ENCODE results near the gene PCDH9. TPM values are rescaled to one million over a fixed set of nuclear protein-coding genes. Genes with fewer than 3 reads are reported as not detected.

PCDH9 gene
- total and polyA plus RNA-seq, 2 of the 13 experiments (the other 11 are each of a cell fraction or from before 2014, with no cell fraction given): 0.09 TPM; not detected in 1

DNA sequence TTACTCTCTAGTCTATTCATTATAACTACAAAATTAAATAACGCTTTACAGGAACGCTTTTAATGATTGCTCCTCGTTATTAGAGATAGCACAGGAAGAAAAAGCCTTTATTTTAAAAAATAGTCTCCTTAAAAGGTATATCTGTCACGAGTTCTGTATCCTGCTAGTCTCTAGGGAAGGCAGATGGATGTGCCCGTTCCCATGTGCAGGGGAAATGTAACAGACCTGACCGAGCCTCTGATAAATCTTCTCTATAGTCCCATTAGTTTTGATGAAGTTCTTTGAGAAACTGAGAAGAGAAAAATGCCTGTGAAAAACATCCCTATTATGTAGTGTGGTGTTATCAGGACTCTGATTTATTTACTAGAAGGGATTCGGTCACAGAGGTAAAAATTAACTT, 226.4 kb downstream of the PCDH9 start (continued):
- TF ChIP-seq, protein P1, sequence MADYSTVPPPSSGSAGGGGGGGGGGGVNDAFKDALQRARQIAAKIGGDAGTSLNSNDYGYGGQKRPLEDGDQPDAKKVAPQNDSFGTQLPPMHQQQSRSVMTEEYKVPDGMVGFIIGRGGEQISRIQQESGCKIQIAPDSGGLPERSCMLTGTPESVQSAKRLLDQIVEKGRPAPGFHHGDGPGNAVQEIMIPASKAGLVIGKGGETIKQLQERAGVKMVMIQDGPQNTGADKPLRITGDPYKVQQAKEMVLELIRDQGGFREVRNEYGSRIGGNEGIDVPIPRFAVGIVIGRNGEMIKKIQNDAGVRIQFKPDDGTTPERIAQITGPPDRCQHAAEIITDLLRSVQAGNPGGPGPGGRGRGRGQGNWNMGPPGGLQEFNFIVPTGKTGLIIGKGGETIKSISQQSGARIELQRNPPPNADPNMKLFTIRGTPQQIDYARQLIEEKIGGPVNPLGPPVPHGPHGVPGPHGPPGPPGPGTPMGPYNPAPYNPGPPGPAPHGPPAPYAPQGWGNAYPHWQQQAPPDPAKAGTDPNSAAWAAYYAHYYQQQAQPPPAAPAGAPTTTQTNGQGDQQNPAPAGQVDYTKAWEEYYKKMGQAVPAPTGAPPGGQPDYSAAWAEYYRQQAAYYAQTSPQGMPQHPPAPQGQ (CRISPR knock-in tag; IDR thresholded peaks at IDR 0.05; ENCODE audit: borderline replicate concordance): no peak

- intact Hi-C loops (cut with micrococcal nuclease; ENCODE audit: unreplicated experiment): no loop called here
- CTCF ChIA-PET (ENCODE audit: low intra/inter-chr PET ratio, low total read pairs): no interaction called here
- no peaks in the 10 kb centered on the region for H3K4me1 ChIP-seq (ENCODE audit: insufficient read depth, low read length)
- TF ChIP-seq ZKSCAN1 (IDR thresholded peaks at IDR 0.05; ENCODE audit: low read length): no peak
- TF ChIP-seq, protein P2, sequence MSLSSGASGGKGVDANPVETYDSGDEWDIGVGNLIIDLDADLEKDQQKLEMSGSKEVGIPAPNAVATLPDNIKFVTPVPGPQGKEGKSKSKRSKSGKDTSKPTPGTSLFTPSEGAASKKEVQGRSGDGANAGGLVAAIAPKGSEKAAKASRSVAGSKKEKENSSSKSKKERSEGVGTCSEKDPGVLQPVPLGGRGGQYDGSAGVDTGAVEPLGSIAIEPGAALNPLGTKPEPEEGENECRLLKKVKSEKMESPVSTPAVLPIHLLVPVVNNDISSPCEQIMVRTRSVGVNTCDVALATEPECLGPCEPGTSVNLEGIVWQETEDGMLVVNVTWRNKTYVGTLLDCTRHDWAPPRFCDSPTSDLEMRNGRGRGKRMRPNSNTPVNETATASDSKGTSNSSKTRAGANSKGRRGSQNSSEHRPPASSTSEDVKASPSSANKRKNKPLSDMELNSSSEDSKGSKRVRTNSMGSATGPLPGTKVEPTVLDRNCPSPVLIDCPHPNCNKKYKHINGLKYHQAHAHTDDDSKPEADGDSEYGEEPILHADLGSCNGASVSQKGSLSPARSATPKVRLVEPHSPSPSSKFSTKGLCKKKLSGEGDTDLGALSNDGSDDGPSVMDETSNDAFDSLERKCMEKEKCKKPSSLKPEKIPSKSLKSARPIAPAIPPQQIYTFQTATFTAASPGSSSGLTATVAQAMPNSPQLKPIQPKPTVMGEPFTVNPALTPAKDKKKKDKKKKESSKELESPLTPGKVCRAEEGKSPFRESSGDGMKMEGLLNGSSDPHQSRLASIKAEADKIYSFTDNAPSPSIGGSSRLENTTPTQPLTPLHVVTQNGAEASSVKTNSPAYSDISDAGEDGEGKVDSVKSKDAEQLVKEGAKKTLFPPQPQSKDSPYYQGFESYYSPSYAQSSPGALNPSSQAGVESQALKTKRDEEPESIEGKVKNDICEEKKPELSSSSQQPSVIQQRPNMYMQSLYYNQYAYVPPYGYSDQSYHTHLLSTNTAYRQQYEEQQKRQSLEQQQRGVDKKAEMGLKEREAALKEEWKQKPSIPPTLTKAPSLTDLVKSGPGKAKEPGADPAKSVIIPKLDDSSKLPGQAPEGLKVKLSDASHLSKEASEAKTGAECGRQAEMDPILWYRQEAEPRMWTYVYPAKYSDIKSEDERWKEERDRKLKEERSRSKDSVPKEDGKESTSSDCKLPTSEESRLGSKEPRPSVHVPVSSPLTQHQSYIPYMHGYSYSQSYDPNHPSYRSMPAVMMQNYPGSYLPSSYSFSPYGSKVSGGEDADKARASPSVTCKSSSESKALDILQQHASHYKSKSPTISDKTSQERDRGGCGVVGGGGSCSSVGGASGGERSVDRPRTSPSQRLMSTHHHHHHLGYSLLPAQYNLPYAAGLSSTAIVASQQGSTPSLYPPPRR (CRISPR knock-in tag; IDR thresholded peaks at IDR 0.05; ENCODE audit: borderline replicate concordance): no peak
- TF ChIP-seq ZBTB3 (CRISPR knock-in tag; IDR thresholded peaks at IDR 0.05; ENCODE audit: borderline replicate concordance, low read depth): no peak
- no peak for TF ChIP-seq ZNF577 (CRISPR knock-in tag; IDR thresholded peaks at IDR 0.05; ENCODE audit: borderline replicate concordance, low read depth)
- TF ChIP-seq, protein P3, sequence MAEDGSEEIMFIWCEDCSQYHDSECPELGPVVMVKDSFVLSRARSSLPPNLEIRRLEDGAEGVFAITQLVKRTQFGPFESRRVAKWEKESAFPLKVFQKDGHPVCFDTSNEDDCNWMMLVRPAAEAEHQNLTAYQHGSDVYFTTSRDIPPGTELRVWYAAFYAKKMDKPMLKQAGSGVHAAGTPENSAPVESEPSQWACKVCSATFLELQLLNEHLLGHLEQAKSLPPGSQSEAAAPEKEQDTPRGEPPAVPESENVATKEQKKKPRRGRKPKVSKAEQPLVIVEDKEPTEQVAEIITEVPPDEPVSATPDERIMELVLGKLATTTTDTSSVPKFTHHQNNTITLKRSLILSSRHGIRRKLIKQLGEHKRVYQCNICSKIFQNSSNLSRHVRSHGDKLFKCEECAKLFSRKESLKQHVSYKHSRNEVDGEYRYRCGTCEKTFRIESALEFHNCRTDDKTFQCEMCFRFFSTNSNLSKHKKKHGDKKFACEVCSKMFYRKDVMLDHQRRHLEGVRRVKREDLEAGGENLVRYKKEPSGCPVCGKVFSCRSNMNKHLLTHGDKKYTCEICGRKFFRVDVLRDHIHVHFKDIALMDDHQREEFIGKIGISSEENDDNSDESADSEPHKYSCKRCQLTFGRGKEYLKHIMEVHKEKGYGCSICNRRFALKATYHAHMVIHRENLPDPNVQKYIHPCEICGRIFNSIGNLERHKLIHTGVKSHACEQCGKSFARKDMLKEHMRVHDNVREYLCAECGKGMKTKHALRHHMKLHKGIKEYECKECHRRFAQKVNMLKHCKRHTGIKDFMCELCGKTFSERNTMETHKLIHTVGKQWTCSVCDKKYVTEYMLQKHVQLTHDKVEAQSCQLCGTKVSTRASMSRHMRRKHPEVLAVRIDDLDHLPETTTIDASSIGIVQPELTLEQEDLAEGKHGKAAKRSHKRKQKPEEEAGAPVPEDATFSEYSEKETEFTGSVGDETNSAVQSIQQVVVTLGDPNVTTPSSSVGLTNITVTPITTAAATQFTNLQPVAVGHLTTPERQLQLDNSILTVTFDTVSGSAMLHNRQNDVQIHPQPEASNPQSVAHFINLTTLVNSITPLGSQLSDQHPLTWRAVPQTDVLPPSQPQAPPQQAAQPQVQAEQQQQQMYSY (CRISPR knock-in tag; IDR thresholded peaks at IDR 0.05): no peak
- no peaks in the 10 kb centered on the region for H3K27me3 ChIP-seq (ENCODE audit: control insufficient read depth in 1 of 2, insufficient read depth in 2 of 2, low read length in 2 of 2)
- H3K9ac ChIP-seq (ENCODE audit: insufficient read depth, low read depth, low read length): no peak overlapping the region
- in situ Hi-C loops (cut with HindIII; ENCODE audit: extremely low pct_ligation_motif_present, low pct_unique_long_range_greater_than_20kb): no loop called here
- H3K4me3 ChIP-seq (replicated peaks in 1 of 3; ENCODE audit: insufficient read depth in 1 of 3, low read depth in 2 of 3, low read length in 3 of 3): no peak overlapping the region
- BruUV-seq (replicated peaks): no TSS peak
- WGBS (ENCODE audit: low lambda C conversion rate): 40% methylated on average over 5 of the region's 5 CpGs
- no peaks in the 10 kb centered on the region for H3K9me3 ChIP-seq (ENCODE audit: low read length)
- H3K27ac ChIP-seq (ENCODE audit: extremely low read length, insufficient read depth, low read length): no peak overlapping the region
- no peak overlapping the region for H2AFZ ChIP-seq (ENCODE audit: low read length)
- no peak for DNase-seq (ENCODE audit: low spot score)
- no peak for FAIRE-seq
- no peaks in the 10 kb centered on the region for H3K36me3 ChIP-seq (replicated peaks in 1 of 2; ENCODE audit: control insufficient read depth in 1 of 2, insufficient read depth in 2 of 2, low read length in 2 of 2)
- POLR2A ChIA-PET: no interaction called here
- H3K79me2 ChIP-seq (ENCODE audit: insufficient read depth, low read length): no peaks in the 10 kb centered on the region
- H3K4me2 ChIP-seq (ENCODE audit: low read depth, low read length): no peak overlapping the region
- H4K20me1 ChIP-seq (ENCODE audit: insufficient read depth, low read length): no peaks in the 10 kb centered on the region
- no peak for ATAC-seq
Measured at GRCh38 chr13:67001363-67001762, 228.8 kb downstream of the PCDH9 start.
